Parathyroid adenoma (tissue), 2 donors: ENCODE measurements around the gene FASTK.

Experiments used
- H2AFZ ChIP-seq: fragments of 300-600 bp; sonication (generic); one replicate; pipeline ENCODE4 v1.7.0; 2017; ENCODE audit warnings: antibody characterized with exemption, mild to moderate bottlenecking
- H3K27ac ChIP-seq: fragments of 300-600 bp; sonication (generic); one replicate; pipeline ENCODE4 v1.7.0; 2017
- H3K27me3 ChIP-seq: fragments of 300-600 bp; sonication (generic); one replicate; pipeline ENCODE4 v1.7.0; 2017; ENCODE audit warnings: low read length; ENCODE audit not compliant: control insufficient read depth, insufficient read depth
- H3K36me3 ChIP-seq: fragments of 300-600 bp; sonication (generic); one replicate; pipeline ENCODE4 v1.7.0; 2017; ENCODE audit warnings: low read length; ENCODE audit not compliant: control insufficient read depth, insufficient read depth
- H3K4me1 ChIP-seq: fragments of 300-600 bp; sonication (generic); one replicate; pipeline ENCODE4 v1.7.0; 2017; ENCODE audit warnings: control low read depth
- H3K4me2 ChIP-seq: fragments of 300-600 bp; sonication (generic); one replicate; pipeline ENCODE4 v1.7.0; 2017; ENCODE audit warnings: low read length
- H3K4me3 ChIP-seq: fragments of 300-600 bp; sonication (generic); one replicate; pipeline ENCODE4 v1.7.0; 2017; ENCODE audit warnings: low read depth, low read length
- H3K79me2 ChIP-seq: fragments of 300-600 bp; sonication (generic); one replicate; pipeline ENCODE4 v1.7.0; 2017; ENCODE audit warnings: control low read depth
- H3K9ac ChIP-seq: fragments of 300-600 bp; sonication (generic); one replicate; pipeline ENCODE4 v1.7.0; 2017; ENCODE audit warnings: mild to moderate bottlenecking
- H3K9me3 ChIP-seq: fragments of 300-600 bp; sonication (generic); one replicate; pipeline ENCODE4 v1.7.0; 2017; ENCODE audit warnings: low read length; ENCODE audit not compliant: control insufficient read depth
- TF ChIP-seq, protein P1 (sequence below): fragments of 300-600 bp; sonication (generic); IDR thresholded peaks from one replicate; pipeline ENCODE4 v1.7.0; 2017; ENCODE audit warnings: antibody characterized with exemption, mild to moderate bottlenecking
- donor health status: primary hyperparathyroidism.

Gene FASTK

DNA sequence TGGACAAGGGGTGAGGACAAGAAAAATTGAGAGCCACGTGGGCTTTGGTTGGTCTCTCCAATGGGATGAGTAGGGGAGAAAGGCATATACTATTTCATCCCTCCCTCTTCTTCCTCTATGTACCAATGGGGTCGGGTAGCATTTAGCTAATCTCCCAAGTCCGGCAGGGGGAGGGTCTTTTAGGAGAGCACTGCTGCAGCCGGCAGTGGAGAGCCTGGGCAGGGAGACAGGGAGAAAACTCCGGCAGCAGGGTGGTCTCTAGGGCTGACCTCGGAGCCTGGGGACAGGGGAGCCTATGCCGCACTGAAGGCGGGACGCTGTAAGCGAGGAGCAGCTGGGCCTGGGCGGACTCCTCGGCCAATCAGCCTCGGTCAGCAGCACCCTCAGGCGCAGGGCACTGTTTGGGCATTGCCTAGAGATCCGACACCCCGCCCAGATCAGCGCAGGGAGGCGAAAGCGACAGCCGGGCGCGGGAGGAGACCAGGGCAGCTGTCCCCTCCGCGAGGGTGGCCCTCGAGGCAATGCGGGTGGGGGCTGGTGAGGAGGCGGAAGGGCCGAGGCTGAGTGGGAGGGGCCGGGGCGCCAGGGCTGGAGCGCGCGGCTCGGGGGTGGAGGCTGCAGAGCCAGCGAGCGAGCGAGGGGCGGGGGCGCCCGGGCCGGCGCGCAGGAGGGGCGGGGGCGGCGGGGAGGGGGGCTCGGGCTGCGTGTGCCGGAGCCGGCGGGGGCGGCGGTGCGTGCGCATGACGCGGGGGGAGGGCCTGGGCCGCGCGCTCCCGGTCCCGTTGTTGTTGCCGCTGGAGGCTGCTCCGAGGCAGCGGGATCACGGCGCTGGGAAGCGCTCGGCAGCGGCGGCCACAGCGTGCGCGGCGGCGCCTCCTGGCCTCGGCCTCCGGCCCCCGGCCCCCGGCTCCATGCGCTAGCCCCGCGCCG, 5.3 kb upstream of the FASTK start, which contains the start of gene AGAP3:
AGAP3 (plus strand) TSS at position 785 of the 930 bp plus-strand sequence. CDS start 267 bp downstream, outside the sequence.
- peaks cover 44% of the 10 kb centered on the region for H3K4me1 ChIP-seq
- TF ChIP-seq, protein P1, sequence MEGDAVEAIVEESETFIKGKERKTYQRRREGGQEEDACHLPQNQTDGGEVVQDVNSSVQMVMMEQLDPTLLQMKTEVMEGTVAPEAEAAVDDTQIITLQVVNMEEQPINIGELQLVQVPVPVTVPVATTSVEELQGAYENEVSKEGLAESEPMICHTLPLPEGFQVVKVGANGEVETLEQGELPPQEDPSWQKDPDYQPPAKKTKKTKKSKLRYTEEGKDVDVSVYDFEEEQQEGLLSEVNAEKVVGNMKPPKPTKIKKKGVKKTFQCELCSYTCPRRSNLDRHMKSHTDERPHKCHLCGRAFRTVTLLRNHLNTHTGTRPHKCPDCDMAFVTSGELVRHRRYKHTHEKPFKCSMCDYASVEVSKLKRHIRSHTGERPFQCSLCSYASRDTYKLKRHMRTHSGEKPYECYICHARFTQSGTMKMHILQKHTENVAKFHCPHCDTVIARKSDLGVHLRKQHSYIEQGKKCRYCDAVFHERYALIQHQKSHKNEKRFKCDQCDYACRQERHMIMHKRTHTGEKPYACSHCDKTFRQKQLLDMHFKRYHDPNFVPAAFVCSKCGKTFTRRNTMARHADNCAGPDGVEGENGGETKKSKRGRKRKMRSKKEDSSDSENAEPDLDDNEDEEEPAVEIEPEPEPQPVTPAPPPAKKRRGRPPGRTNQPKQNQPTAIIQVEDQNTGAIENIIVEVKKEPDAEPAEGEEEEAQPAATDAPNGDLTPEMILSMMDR = no peak
- peak within 1 kb of the TSS; percentile 78 for H3K4me3 ChIP-seq
- peak within 1 kb of the TSS; percentile 82 for H3K9ac ChIP-seq
- peak within 1 kb of the TSS; percentile 97 for H3K4me2 ChIP-seq
- no peaks in the 10 kb centered on the region for H3K36me3 ChIP-seq
- peaks cover 33% of the 10 kb centered on the region for H3K79me2 ChIP-seq
- peak within 1 kb of the TSS; percentile 71 for H2AFZ ChIP-seq
- no peaks in the 10 kb centered on the region for H3K9me3 ChIP-seq
- H3K27me3 ChIP-seq = no peaks in the 10 kb centered on the region
- H3K27ac ChIP-seq = peak within 1 kb of the TSS; percentile 87

DNA sequence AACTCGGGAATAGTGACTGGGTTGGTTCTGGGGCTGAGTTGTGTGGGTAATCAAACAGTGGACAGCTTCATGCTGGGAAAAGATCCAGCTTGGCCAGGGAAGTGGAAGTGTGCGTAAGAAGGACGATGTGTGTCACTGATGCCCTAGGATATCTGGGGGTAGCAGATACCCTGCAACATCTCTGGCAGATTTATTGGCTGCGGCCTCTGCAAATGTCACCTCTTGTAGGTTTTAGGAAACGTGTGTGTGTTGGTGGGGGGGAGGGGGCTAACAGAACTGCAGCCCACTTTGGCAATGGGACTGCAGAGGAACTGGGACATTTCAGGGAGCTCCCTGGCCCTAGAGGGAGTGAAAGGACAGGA, 4.7 kb upstream of the FASTK start:
- H3K9me3 ChIP-seq = no peaks in the 10 kb centered on the region
- H3K4me1 ChIP-seq = peaks cover 44% of the 10 kb centered on the region
- H2AFZ ChIP-seq = peak overlapping the region; percentile 71
- H3K27ac ChIP-seq = peak overlapping the region; percentile 81
- peaks cover 29% of the 10 kb centered on the region for H3K79me2 ChIP-seq
- no peaks in the 10 kb centered on the region for H3K36me3 ChIP-seq
- TF ChIP-seq, protein P1 = no peak
- peak overlapping the region; percentile 66 for H3K4me2 ChIP-seq
- no peaks in the 10 kb centered on the region for H3K27me3 ChIP-seq
- peak overlapping the region; percentile 62 for H3K4me3 ChIP-seq
- H3K9ac ChIP-seq = no peak overlapping the region

DNA sequence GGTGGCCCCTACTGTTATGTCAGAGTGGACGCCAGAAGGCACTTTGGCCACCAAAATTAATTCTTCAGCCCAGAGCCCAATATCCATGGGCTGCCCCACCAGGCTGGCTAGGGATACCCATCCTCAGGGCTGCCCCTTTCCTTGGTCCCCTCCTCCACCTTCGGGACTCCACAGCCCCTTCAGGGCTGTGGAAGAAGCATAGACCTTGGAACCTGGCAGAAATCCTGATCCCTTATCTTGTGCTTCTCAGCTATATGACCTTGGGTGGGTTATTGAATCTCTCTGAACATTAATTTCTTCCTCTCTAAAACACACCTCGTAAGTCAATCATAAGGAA, 3.2 kb upstream of the FASTK start:
- Histone ChIP-seq H3K4me1 (peaks cover 43% of the 10 kb centered on the region), H3K9ac (no peak overlapping the region), H3K27me3 (no peaks in the 10 kb centered on the region), H3K4me3 (peak overlapping the region; percentile 88), H3K36me3 (no peaks in the 10 kb centered on the region), H3K4me2 (peak overlapping the region; percentile 96), H3K79me2 (peaks cover 23% of the 10 kb centered on the region), H2AFZ (peak overlapping the region; percentile 77), H3K27ac (no peak overlapping the region), H3K9me3 (no peaks in the 10 kb centered on the region)
- TF ChIP-seq, protein P1 = no peak

DNA sequence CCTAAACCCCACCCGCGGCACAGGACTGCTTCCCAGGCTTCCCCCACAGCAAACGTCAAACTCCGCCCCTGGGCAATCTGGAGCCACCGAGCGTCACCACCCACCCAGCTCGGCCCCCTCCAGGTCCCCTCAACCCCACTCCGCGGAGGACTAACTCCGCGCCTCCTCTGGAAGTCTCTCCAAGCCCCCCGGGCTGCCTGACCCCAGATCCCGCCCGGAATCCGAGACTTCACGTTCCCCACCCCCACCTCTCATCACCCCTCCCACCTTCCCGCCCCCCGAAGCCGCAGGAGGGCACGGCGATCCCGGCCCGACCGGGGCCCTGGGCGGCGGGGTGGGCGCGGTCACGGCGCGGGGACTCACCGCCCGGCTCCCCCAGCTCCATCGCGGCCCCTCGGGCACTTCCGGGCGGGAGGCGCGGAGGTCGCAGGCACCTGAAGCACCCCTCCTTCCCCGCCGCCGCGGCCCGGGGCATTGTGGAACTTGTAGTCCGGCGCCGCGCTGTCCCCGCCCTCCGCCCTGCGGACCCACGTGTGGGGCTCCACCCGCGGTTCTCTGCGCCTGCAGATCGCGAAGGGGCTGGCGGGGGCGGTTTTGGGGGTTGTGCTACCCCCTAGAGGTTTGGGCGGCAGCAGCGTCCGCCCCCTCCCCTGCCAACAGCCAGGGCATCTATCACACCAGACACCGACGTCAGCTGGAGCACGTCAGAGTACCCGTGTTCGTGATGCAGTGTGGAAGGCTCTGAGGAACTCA, 2.6 kb upstream of the FASTK start, which contains the start of gene TMUB1:
TMUB1 (minus strand) TSS at position 423 of the 753 bp plus-strand sequence. CDS start 930 bp downstream, outside the sequence.
- Histone ChIP-seq H3K9me3 (no peaks in the 10 kb centered on the region), H3K36me3 (no peaks in the 10 kb centered on the region), H3K9ac (peak within 1 kb of the TSS; percentile 37), H3K4me1 (peaks cover 38% of the 10 kb centered on the region), H2AFZ (peak within 1 kb of the TSS; percentile 77), H3K79me2 (peaks cover 18% of the 10 kb centered on the region), H3K27me3 (no peaks in the 10 kb centered on the region), H3K27ac (peak within 1 kb of the TSS; percentile 71), H3K4me2 (peak within 1 kb of the TSS; percentile 96), H3K4me3 (peak within 1 kb of the TSS; percentile 88)
- TF ChIP-seq, protein P1 = peak; percentile 3
